HUDEP-2 (cell line): ENCODE data around the gene DSCAML1.
A peak's percentile ranks its signal among the peaks of the same experiment; 100 is the strongest.

Experiments
- DNase-seq, 76 experiments: peaks; one replicate each; lab custom pipeline; 2025; ENCODE audit not compliant: unreplicated experiment in 76 of 76; lab: John Stamatoyannopoulos, UW

DSCAML1 gene

DNA sequence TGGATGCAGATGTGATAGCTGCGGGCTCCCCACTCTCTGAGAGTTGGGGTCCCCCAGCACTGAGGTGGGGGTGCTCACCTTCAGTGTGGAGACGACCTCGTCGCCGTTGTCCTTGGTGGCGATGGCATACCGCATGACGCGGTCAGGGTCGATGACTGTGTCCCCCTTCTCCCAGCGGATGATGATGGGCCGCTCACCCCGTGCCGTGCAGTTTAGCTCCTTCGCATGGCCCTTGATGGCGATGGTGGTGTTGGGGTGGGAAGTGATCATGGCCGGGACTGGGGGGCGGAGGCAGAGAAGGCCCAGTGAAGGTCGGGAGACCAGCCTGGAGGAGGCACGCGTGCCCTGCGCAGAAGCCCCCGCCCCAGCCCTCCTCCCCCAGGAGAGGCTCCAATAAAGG, 315.1 kb downstream of the DSCAML1 start:
- no peak for DNase-seq

DNA sequence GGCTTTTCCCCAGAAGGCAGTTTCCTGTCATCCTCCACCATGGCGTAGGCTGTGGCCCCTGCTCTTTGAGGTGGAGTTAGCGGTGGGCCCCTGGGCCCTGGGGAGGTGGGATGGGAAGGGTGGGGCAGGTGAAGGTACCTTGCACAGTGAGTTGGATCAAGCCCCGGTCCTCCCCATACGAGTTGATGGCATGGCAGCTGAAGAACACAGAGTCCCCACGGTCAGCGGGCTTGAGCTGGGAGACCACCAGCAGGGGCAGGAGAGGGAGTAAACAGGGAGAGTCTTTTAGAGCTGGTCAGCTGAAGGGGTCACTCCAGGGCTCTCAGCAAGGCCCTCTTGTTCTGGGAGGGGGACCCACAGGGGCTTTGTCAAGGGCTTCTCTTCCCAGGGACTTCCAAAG, 316.0 kb downstream of the DSCAML1 start:
- DNase-seq = no peak

DNA sequence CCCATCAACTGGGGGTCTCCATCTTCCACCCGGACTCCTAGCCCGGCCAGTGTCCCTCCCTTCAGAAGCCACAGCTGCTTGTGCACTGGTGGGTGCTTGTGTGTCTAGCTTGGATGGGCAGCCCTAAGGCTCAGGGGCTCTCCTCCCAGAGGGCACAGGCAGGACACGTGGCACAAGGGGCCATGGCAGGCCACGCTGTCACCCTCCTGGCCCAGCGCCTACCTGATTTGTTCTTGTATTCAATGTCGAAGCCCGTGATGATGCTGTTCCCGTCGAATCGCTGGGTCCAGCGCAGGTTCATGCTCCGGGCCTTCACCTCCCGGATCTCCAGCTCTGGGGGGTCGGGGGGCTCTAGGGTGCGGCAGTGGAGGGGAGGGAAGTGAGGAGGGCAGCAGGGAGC, 316.8 kb downstream of the DSCAML1 start:
- DNase-seq = no peak

- no peak for DNase-seq
Measured at GRCh38 chr11:117479372-117479771, 317.6 kb downstream of the DSCAML1 start.

DNA sequence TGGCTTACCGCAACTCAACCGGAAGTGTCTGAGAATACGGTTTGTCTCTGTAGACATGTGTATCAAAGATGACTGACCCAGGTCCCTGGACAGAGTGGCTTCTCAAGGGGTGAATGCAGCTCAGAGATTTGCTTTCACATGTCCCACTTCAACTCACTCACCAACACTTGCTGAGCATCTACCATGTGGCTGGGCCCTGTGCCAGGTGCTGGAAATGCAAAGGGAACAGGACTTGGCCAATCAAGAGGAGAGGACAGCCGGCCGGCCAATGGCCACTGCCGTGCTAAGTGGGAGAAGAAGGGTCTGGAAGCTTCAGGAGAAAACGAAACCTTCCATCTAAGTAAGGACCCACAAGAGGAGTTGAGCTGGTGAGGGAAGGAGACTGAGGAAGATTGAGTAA, 318.1 kb downstream of the DSCAML1 start:
- no peak for DNase-seq

DNA sequence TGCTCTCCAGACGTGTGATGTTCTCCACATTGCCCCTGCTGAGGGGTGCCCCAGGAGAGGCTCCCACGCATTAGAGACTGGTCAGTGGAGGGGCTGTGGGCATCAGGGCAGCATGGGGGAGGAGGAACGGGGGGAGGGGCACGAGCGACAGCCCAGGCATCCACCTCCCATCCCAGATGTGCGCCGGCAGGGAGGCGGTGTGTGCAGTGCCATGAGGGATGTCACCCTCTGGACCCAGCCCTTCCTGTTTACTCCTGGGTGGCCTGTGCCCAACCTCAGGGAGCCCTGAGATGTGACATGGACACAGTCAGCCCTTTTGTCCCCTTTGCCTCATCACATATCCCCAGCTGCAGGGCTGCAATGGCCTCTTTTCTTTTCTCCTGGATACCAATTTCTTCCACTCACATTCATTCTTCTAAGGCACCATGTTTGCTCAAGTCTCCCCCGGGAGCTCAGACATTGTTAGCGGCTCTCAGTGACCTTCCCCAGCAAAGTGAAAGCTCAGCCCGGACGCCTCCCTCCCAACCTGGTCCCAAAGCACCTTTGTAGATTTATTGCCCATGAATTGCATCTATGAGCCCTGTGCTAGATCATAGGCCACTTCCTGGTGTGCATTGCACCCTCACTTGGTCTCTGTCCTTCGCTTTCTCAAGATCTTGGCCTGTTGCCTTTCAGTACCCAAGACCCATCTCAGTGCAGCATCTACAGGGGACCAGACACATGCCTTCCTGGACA, 318.7 kb downstream of the DSCAML1 start:
- DNase-seq = no peak

- no peak for DNase-seq
Measured at GRCh38 chr11:117477721-117478120, 319.3 kb downstream of the DSCAML1 start.

DNA sequence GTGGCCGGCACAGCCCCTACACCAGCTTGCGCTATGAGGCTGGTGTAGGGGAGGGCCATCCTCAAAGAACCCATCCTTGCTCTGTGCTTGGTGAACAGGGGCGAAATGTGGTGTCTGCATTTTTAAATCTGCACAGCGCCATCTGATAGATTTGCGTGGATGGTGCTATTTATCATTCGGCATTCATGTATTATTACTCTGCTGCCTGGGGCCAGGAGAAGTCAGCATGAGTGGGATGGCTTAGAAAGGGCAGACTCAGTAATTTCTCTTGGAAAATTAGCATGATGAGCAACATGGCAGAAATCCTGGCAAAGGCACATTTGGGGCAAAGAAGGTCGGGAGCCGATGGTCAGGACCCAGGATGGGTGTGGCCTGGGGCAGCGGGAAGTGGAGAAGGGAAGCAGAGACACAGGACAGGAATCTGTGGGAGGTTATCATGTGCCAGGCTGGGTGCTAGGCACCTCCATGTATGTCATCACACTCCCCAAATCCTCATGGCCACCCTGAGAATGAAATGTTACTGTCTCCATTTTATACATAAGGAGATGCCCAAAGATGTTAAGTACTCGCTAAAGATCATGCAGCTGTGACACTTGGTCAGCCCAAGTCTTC, 320.4 kb downstream of the DSCAML1 start:
- no peak for DNase-seq

GRCh38 chr11:117475716-117476530, 321.1 kb downstream of the DSCAML1 start:
- no peak for DNase-seq

DNA sequence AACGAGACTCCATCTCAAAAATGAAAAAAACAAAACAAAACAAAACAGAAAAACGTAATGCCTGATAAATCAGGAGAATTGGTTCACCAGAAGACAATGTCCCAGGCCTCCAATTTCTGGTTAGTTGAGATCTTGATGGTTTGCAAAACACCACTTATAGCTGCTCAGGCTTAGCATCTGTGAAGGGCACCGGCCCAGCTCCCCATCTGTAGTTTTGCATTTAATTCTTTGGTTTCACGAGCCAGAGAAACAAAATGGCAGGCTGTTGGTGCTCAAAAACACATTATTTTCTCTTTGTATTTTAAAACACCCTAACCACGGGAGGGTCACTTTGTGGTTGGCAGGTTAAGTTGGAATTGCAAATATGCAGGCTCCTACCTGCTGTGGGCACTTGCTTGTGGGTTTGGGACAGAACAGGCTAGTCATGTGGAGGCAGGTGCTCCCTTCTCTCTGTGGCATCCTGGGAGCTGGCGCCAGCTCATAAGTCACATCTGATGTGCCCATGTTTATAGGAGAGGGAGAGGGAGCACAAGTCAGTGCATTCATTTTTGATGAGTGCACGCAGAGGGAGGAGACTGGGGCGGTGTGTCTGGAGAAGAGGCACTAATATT, 323.4 kb downstream of the DSCAML1 start:
- DNase-seq = no peak

- DNase-seq = no peak
Measured at GRCh38 chr11:117471776-117472175, 325.2 kb downstream of the DSCAML1 start.

DNA sequence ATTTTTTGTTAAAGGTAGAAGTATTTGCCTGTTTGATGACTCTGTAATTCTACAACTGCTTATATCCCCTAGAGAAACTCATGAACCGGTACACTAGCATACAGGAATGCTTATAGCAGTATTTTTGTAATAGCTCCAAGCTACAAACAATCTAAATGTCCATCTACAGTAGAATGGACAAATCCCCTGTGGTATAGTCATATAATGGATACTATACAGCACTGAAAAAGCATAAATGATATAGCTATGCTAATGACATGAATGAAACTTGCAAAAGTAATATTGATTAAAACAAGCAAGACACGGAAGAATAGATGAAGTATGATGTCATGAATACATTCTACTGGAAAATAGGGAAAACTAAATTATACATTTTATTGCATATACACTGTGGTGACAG, 326.4 kb downstream of the DSCAML1 start:
- DNase-seq = no peak

- peak in 1 of 76 experiments; percentile 6 for DNase-seq
Measured at GRCh38 chr11:117468888-117469287, 328.1 kb downstream of the DSCAML1 start.

DNA sequence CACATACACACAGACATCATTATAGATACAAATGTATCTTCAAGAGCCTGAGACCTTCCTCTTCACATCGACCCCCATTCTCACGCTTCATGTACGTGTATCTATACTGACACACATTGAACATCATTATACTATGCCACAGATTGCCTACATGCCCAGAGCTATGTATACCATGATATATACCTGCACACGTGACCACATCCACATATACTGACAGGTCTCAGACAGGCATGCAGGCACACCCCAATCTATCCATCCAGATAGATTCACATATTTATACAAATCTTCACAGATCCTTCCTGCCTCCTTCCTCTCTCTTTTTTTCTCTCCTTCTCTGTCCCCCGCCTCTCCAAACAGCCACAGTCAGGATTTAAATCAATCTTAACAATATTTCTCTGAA, 329.2 kb downstream of the DSCAML1 start:
- no peak for DNase-seq

- no peak for DNase-seq
Measured at GRCh38 chr11:117466966-117467365, 330.1 kb downstream of the DSCAML1 start.

DNA sequence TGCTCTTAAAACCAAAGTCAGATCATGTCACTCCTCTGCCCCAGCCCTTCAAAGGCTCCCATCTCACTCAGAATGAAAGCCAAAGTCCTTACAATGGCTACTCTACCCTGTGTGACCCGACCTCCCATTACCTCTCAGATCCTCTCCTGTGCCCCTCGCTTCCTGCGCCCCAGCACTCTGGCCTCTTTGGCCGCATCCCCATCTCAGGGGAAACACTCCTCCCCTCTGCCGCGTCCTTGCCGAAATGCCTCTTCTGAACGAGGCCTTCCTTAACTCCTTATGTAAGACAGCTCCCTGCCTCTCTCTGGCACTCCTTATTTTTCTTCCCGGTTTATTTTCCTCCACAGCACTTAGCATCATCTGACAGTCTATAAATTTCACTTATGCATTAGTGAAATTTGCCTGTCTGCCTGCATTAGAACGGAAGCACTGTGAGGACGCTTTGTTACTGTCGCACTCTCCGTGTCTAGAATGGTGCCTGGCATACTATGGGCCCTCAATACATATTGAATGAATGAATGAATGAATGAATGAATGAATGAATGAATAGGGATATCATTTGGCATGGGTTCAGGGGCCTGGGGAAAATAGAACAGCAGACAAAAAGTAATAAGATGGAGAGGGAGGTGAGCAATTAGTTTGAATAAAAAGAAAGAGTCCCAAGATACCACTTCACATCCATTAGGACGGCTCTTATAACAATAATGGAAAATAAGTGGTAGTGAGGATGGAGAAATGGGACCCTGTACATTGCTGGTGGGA, 331.6 kb downstream of the DSCAML1 start:
- DNase-seq = no peak

- DNase-seq = no peak
Measured at GRCh38 chr11:117464778-117465177, 332.2 kb downstream of the DSCAML1 start.

DNA sequence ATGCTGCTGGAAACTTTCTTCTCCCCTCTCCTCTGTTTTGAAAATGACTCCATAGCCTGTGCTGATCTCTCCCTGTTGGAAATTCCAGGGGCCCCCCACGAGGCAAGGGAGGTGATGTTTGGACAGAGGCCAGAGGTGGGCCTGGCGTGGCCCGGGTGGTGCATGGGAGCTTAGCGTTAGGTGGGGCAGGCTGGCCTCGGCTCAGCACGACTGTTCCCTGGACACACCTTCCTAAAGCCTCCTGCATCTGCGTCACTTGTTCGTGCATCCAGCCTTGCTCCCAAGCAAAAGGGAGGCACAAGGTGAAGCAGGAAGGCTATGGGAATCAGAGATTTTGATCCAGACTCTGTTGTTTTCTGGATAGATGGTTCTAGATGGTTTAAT, 334.2 kb downstream of the DSCAML1 start:
- DNase-seq = no peak

GRCh38 chr11:117462183-117462863, 334.7 kb downstream of the DSCAML1 start:
- DNase-seq = no peak
